GM12892 (cell line): ENCODE results near the gene CCDC86.

Source experiments
- POLR2A ChIP-seq: IDR thresholded peaks from 2 replicates; pipeline ENCODE4 v1.6.1; 2011; ENCODE audit warnings: low read depth, low read length, control low read depth
- POLR2AphosphoS5 ChIP-seq: IDR thresholded peaks from 2 replicates; pipeline ENCODE4 v1.6.1; 2011; ENCODE audit warnings: low read depth, low read length, control low read depth

- TF ChIP-seq POLR2AphosphoS5 (no peak), POLR2A (no peak)
These were observed 25.3 kb downstream of the CCDC86 start, which contains the start of gene ZP1 for GRCh38 chr11:60866911-60867870.
